ENCODE data around the gene PIEZO2.

GRCh38 chr18:10682368-10682714 lies 467.0 kb downstream of the PIEZO2 start:
- TF ChIP-seq CTCF (IDR thresholded peaks at IDR 0.05) (peak; percentile 4), EZH2 (IDR thresholded peaks at IDR 0.05) (no peak), EZH2phosphoT487 (IDR thresholded peaks at IDR 0.05) (no peak)
